Mucosa of descending colon (tissue), 3 donors: Measurements from ENCODE around the gene ADIPOR1. TPM values are rescaled to one million over a fixed set of nuclear protein-coding genes. Genes with fewer than 3 reads are reported as not detected.
A peak's percentile ranks its signal among the peaks of the same experiment; 100 is the strongest.

Experiments used
- ATAC-seq: fragments of 200-7000 bp; cut with Tn5 transposase; one replicate; pipeline ENCODE4 v1.9.1; 2020; ENCODE audit warnings: mild to moderate bottlenecking, moderate library complexity
- DNase-seq, 3 donors: peaks; one replicate each; pipeline ENCODE4 v3.0.0-alpha.2; 2020
- H3K36me3 ChIP-seq: fragments of 200-600 bp; one replicate; pipeline ENCODE4 v1.8.0; 2021; ENCODE audit warnings: low read depth, mild to moderate bottlenecking
- H3K4me1 ChIP-seq: fragments of 200-600 bp; one replicate; pipeline ENCODE4 v1.8.0; 2021; ENCODE audit warnings: low read depth, mild to moderate bottlenecking
- H3K4me3 ChIP-seq: fragments of 200-600 bp; one replicate; pipeline ENCODE4 v1.8.0; 2021; ENCODE audit warnings: mild to moderate bottlenecking
- H3K9me3 ChIP-seq: fragments of 200-600 bp; one replicate; pipeline ENCODE4 v1.8.0; 2021; ENCODE audit warnings: mild to moderate bottlenecking
- intact Hi-C, 2 donors: fragments of 100-400 bp; cut with DNase I in 1 of 2; cut with micrococcal nuclease in 1 of 2; formaldehyde crosslinking; loops; one replicate each; pipeline versions ENCODE4 v1.11.0 to v1.11.1; 2022; cut with DNase I, micrococcal nuclease
- total RNA-seq, 3 donors: library from RNA; stranded (reverse); fragmentation: NEBNext Ultra II Directional in 2 of 3; extraction: Animal tissue kit (Norgen Biotek cat#: 25700) in 2 of 3; gene quantifications; one replicate each; pipeline versions ENCODE4 v1.2.1 to v1.2.4, GENCODE V29; 2021 to 2023
- TF ChIP-seq, protein P1 (sequence below): fragments of 200-600 bp; IDR thresholded peaks from one replicate; pipeline ENCODE4 v1.8.0; 2022; ENCODE audit warnings: antibody characterized with exemption, mild to moderate bottlenecking
- donor health status: DM: no; HTN: no; CAD: no; lungs with moderate emphysema.
- donor health status: DM: no; HTN: no; CAD: no.
- donor health status: DM: no; HTN: yes; CAD: no.

The ADIPOR1 gene
- total RNA-seq, 3 donors from 2014 or later = 61.6 to 78.4 (median 65.8) TPM

DNA sequence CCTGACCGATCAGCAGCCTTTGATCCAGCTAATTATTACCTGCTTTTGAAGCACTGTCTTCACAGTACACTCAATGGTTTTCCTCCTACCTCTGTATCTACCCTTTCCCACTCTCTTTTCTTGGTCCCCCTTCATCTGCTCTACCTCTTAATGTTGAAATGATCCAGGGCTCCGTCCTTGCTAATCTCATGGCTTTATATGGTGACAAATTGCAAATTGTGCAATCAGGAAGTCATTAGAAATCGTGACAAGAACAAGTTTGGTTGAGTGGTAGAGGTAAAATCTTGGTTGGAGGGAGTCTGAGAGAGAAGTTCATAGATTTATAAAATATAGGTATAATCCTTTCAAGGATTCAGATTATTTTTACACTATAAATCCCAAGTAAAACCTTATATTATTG lies 18.5 kb upstream of the ADIPOR1 start:
- TF ChIP-seq, protein P1, sequence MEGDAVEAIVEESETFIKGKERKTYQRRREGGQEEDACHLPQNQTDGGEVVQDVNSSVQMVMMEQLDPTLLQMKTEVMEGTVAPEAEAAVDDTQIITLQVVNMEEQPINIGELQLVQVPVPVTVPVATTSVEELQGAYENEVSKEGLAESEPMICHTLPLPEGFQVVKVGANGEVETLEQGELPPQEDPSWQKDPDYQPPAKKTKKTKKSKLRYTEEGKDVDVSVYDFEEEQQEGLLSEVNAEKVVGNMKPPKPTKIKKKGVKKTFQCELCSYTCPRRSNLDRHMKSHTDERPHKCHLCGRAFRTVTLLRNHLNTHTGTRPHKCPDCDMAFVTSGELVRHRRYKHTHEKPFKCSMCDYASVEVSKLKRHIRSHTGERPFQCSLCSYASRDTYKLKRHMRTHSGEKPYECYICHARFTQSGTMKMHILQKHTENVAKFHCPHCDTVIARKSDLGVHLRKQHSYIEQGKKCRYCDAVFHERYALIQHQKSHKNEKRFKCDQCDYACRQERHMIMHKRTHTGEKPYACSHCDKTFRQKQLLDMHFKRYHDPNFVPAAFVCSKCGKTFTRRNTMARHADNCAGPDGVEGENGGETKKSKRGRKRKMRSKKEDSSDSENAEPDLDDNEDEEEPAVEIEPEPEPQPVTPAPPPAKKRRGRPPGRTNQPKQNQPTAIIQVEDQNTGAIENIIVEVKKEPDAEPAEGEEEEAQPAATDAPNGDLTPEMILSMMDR = no peak
- no peak for DNase-seq
- Histone ChIP-seq H3K36me3 (no peaks in the 10 kb centered on the region), H3K4me1 (no peaks in the 10 kb centered on the region), H3K9me3 (no peaks in the 10 kb centered on the region), H3K4me3 (no peak overlapping the region)
- intact Hi-C loops = no loop called here
- no peak for ATAC-seq

DNA sequence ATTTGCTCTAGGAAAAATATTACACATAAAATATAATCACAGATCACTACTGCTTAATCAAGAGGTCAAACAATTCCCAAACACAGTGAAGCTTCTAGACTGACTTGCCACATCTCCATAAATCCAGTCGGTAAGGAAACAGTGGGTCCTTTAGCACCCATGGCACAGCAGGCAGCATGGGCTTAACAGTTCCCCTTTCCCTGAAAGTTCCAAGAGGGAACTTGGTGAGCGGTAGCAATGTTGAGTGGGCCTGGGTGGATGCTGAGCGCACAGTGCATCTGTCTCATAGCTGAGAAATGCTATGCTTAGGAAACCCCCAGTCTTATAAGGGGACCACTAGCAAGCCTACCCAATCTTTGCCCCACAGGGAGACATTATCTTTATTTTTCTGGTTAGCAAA lies 16.7 kb upstream of the ADIPOR1 start:
- Histone ChIP-seq H3K9me3 (no peaks in the 10 kb centered on the region), H3K4me1 (no peaks in the 10 kb centered on the region), H3K36me3 (no peaks in the 10 kb centered on the region), H3K4me3 (no peak overlapping the region)
- TF ChIP-seq, protein P1 = no peak
- ATAC-seq = no peak
- no peak for DNase-seq
- intact Hi-C loops = no loop called here

DNA sequence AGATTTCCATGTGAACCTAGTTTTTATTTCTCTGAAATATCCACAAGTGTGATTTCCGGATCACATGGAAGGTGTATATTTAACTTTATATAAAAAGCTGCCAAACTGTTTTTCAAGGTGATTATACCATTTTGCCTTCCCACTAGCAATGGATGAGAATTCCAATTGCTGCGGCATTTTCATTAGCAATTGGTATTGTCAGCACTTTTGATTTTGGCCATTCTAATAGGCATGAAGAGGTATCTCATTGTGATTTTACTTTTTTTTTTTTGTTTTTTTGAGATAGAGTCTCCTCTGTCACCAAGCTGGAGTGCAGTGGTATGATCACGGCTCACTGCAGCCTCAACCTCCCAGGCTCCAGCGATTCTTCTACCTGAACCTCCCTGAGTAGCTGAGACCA lies 13.9 kb upstream of the ADIPOR1 start:
- TF ChIP-seq, protein P1 = no peak
- ATAC-seq = no peak
- Histone ChIP-seq H3K4me3 (no peak overlapping the region), H3K4me1 (no peaks in the 10 kb centered on the region), H3K9me3 (no peaks in the 10 kb centered on the region), H3K36me3 (no peaks in the 10 kb centered on the region)
- intact Hi-C loops = no loop called here
- DNase-seq = no peak

GRCh38 chr1:202968895-202969295 lies 10.8 kb upstream of the ADIPOR1 start:
- no peaks in the 10 kb centered on the region for H3K36me3 ChIP-seq
- ATAC-seq = peak; percentile 69

GRCh38 chr1:202968351-202968750 lies 10.2 kb upstream of the ADIPOR1 start:
- no peak for ATAC-seq
- Histone ChIP-seq H3K4me1 (peaks cover 7% of the 10 kb centered on the region), H3K4me3 (no peak overlapping the region), H3K36me3 (no peaks in the 10 kb centered on the region), H3K9me3 (no peaks in the 10 kb centered on the region)
- no peak for DNase-seq
- TF ChIP-seq, protein P1 = no peak
- intact Hi-C loops = loop anchor here in 1 of 2 donors (2.0 kb wide), 1 partner anchor 42 kb away; the partner anchor contains the start of gene KLHL12

More at GRCh38 chr1:202968895-202969295, 10.8 kb upstream of the ADIPOR1 start:
- TF ChIP-seq, protein P1 = peak; percentile 29
- intact Hi-C loops = loop anchor here in 1 of 2 donors (2.0 kb wide), 1 partner anchor 42 kb away; the partner anchor contains the start of gene KLHL12
- DNase-seq = peak in 1 of 3 donors; percentile 65
- Histone ChIP-seq H3K9me3 (no peaks in the 10 kb centered on the region), H3K4me3 (no peak overlapping the region), H3K4me1 (peaks cover 7% of the 10 kb centered on the region)
